ENCODE results near the gene RNU6-1.

Gene RNU6-1

GRCh38 chr15:67845974-67846373 is 6.1 kb upstream of the RNU6-1 start:
- DNase-seq: no peak
- no peak for TF ChIP-seq POLR2A (IDR thresholded peaks at IDR 0.05; ENCODE audit: low read length)
- no peak for TF ChIP-seq GATA1 (IDR thresholded peaks at IDR 0.05; ENCODE audit: low read depth, low read length)

- DNase-seq: no peak
- TF ChIP-seq GATA1 (IDR thresholded peaks at IDR 0.05; ENCODE audit: low read depth, low read length) (no peak), POLR2A (IDR thresholded peaks at IDR 0.05; ENCODE audit: low read length) (no peak)
These were observed 3.9 kb upstream of the RNU6-1 start for GRCh38 chr15:67843571-67844387.

GRCh38 chr15:67843092-67843501 is 3.3 kb upstream of the RNU6-1 start:
- no peak for DNase-seq
- TF ChIP-seq POLR2A (IDR thresholded peaks at IDR 0.05; ENCODE audit: low read length): no peak
- TF ChIP-seq GATA1 (IDR thresholded peaks at IDR 0.05; ENCODE audit: low read depth, low read length): no peak

- TF ChIP-seq POLR2A (IDR thresholded peaks at IDR 0.05; ENCODE audit: low read length): no peak
- TF ChIP-seq GATA1 (IDR thresholded peaks at IDR 0.05; ENCODE audit: low read depth, low read length): no peak
- no peak for DNase-seq
These were observed 1.6 kb upstream of the RNU6-1 start for GRCh38 chr15:67841513-67841762.

GRCh38 chr15:67840749-67841512 is 1.1 kb upstream of the RNU6-1 start:
- TF ChIP-seq GATA1 (IDR thresholded peaks at IDR 0.05; ENCODE audit: low read depth, low read length): no peak
- TF ChIP-seq POLR2A (IDR thresholded peaks at IDR 0.05; ENCODE audit: low read length): no peak
- peak; percentile 51 to 66 for DNase-seq

- TF ChIP-seq POLR2A (IDR thresholded peaks at IDR 0.05; ENCODE audit: low read length): no peak
- TF ChIP-seq GATA1 (IDR thresholded peaks at IDR 0.05; ENCODE audit: low read depth, low read length): no peak
- peak in 1 of 2 experiments; percentile 83 for DNase-seq
These were observed 331 bp downstream of the RNU6-1 start for GRCh38 chr15:67839499-67839928.

- DNase-seq: peak; percentile 48 to 64
- TF ChIP-seq GATA1 (IDR thresholded peaks at IDR 0.05; ENCODE audit: low read depth, low read length): no peak
- no peak for TF ChIP-seq POLR2A (IDR thresholded peaks at IDR 0.05; ENCODE audit: low read length)
These were observed 984 bp downstream of the RNU6-1 start for GRCh38 chr15:67838789-67839332.

- no peak for DNase-seq
- TF ChIP-seq GATA1 (IDR thresholded peaks at IDR 0.05; ENCODE audit: low read depth, low read length) (no peak), POLR2A (IDR thresholded peaks at IDR 0.05; ENCODE audit: low read length) (no peak)
These were observed 2.9 kb downstream of the RNU6-1 start for GRCh38 chr15:67836955-67837354.

- TF ChIP-seq POLR2A (IDR thresholded peaks at IDR 0.05; ENCODE audit: low read length): no peak
- peak; percentile 47 to 73 for DNase-seq
These were observed 3.4 kb downstream of the RNU6-1 start for GRCh38 chr15:67836477-67836876.

- TF ChIP-seq POLR2A (IDR thresholded peaks at IDR 0.05; ENCODE audit: low read length) (no peak), GATA1 (IDR thresholded peaks at IDR 0.05; ENCODE audit: low read depth, low read length) (no peak)
- no peak for DNase-seq
These were observed 3.8 kb downstream of the RNU6-1 start for GRCh38 chr15:67836134-67836455.

- no peak for TF ChIP-seq GATA1 (IDR thresholded peaks at IDR 0.05; ENCODE audit: low read depth, low read length)
- no peak for TF ChIP-seq POLR2A (IDR thresholded peaks at IDR 0.05; ENCODE audit: low read length)
- DNase-seq: peak in 1 of 2 experiments; percentile 21
These were observed 4.3 kb downstream of the RNU6-1 start for GRCh38 chr15:67835297-67836133.

- no peak for DNase-seq
These were observed 5.1 kb downstream of the RNU6-1 start for GRCh38 chr15:67834581-67835296.

More at GRCh38 chr15:67834581-67835296, 5.1 kb downstream of the RNU6-1 start:
- no peak for TF ChIP-seq POLR2A (IDR thresholded peaks at IDR 0.05; ENCODE audit: low read length)
- no peak for TF ChIP-seq GATA1 (IDR thresholded peaks at IDR 0.05; ENCODE audit: low read depth, low read length)
